K562 (cell line): ENCODE measurements around the gene TBC1D7. TPM values are rescaled to one million over a fixed set of nuclear protein-coding genes. Genes with fewer than 3 reads are reported as not detected.

Experiments
- CTCF ChIP-seq, 3 experiments: IDR thresholded peaks in 2 of 3; conservative IDR thresholded peaks in 1 of 3; 2 replicates each; pipeline ENCODE4 v1.5.1; 2011 to 2012; ENCODE audit warnings: low read length in 3 of 3, mild to moderate bottlenecking in 3 of 3, control low read depth in 2 of 3, improper control_type of control experiment in 1 of 3, inconsistent platforms in 1 of 3, low read depth in 1 of 3, mixed read lengths in 1 of 3, moderate library complexity in 1 of 3; ENCODE audit not compliant: insufficient read depth in 2 of 3
- FOXJ2 ChIP-seq: fragments of 200-800 bp; sonication (Bioruptor generic); IDR thresholded peaks from 2 replicates; pipeline ENCODE4 v1.6.1; 2016; ENCODE audit warnings: missing genetic modification characterization, missing compliant biosample characterization
- GTF3C2 ChIP-seq: IDR thresholded peaks from 3 replicates; pipeline ENCODE4 v1.6.1; 2011; ENCODE audit warnings: borderline replicate concordance, mild to moderate bottlenecking, moderate library complexity; ENCODE audit not compliant: insufficient read length; ENCODE audit errors: extremely low read depth
- IRF1 ChIP-seq: sonication (generic); formaldehyde crosslinking; IDR thresholded peaks from 2 replicates; pipeline ENCODE4 v1.8.0; 2022; ENCODE audit warnings: missing genetic modification reagents, mild to moderate bottlenecking, borderline replicate concordance
- MCM3 ChIP-seq: fragments of 450-650 bp; IDR thresholded peaks from 2 replicates; pipeline ENCODE4 v1.6.1; 2016
- NFRKB ChIP-seq: fragments of 450-650 bp; IDR thresholded peaks from 2 replicates; pipeline ENCODE4 v1.6.1; 2016; ENCODE audit warnings: low read depth
- PRDM10 ChIP-seq: fragments of 450-650 bp; IDR thresholded peaks from 2 replicates; pipeline ENCODE4 v1.6.1; 2018; ENCODE audit not compliant: partially characterized antibody
- RBM39 ChIP-seq: fragments of 200-400 bp; formaldehyde crosslinking; optimal IDR thresholded peaks from 2 replicates; pipeline ENCODE3; 2018; ENCODE audit warnings: low read depth, low read length
- TEAD1 ChIP-seq, 2 experiments: fragments of 450-650 bp in 1 of 2; sonication (generic) in 1 of 2; formaldehyde crosslinking; IDR thresholded peaks; 2 replicates each; pipeline versions ENCODE4 v1.4.0 to v1.8.0; 2020 to 2022; ENCODE audit warnings: mild to moderate bottlenecking in 2 of 2, missing genetic modification reagents in 1 of 2
- THRB ChIP-seq: fragments of 450-650 bp; formaldehyde crosslinking; conservative IDR thresholded peaks from 2 replicates; pipeline ENCODE4 v1.4.0; 2022; ENCODE audit warnings: mild to moderate bottlenecking, missing genetic modification characterization
- ZC3H4 ChIP-seq: sonication (generic); formaldehyde crosslinking; IDR thresholded peaks from 2 replicates; pipeline ENCODE4 v1.9.0; 2021; ENCODE audit warnings: missing genetic modification reagents, borderline replicate concordance
- ZNF253 ChIP-seq: fragments of 250-450 bp; sonication (Bioruptor Pico); conservative IDR thresholded peaks from 2 replicates; pipeline ENCODE4 v1.6.1; 2021; ENCODE audit warnings: mild to moderate bottlenecking
- ZNF347 ChIP-seq: fragments of 450-650 bp; formaldehyde crosslinking; IDR thresholded peaks from 2 replicates; pipeline ENCODE4 v1.4.0; 2020; ENCODE audit warnings: low read depth, mild to moderate bottlenecking, moderate library complexity
- ZNF655 ChIP-seq: fragments of 250-450 bp; sonication (Bioruptor Pico); IDR thresholded peaks from 2 replicates; pipeline ENCODE4 v1.5.0; 2021
- ZNF79 ChIP-seq: fragments of 250-450 bp; sonication (Bioruptor Pico); IDR thresholded peaks from 2 replicates; pipeline ENCODE4 v1.4.0; 2020; ENCODE audit warnings: low read depth, mild to moderate bottlenecking, moderate library complexity
- polyA plus RNA-seq, 8 experiments: library from polyadenylated mRNA; depleted of rRNA in 4 of 8; stranded (reverse) in 5 of 8; unstranded in 3 of 8; fragments of >200 nt; fragmentation: Nextera tagmentation in 2 of 8; fragmentation: Illumina TruSeq in 1 of 8; extraction: Ambion mirVana in 2 of 8; extraction: Trizol in 1 of 8; gene quantifications; 2 replicates each; pipeline versions ENCODE4 v1.2.1 to v1.2.3, GENCODE V29; 2011 to 2014; ENCODE audit warnings: inconsistent platforms in 1 of 8, missing spikeins in 1 of 8
- total RNA-seq, 7 experiments: library from RNA; depleted of rRNA in 6 of 7; stranded (reverse); fragments of >200 nt in 6 of 7; fragmentation: Illumina TruSeq in 2 of 7; extraction: Trizol in 2 of 7; gene quantifications; 2 replicates each; pipeline versions ENCODE4 v1.2.1 to v1.2.3, GENCODE V29; 2011 to 2021; ENCODE audit warnings: low replicate concordance in 1 of 7

The TBC1D7 gene
- total and polyA plus RNA-seq, 9 of the 15 experiments (the other 6 are each of a cell fraction or from before 2014, with no cell fraction given): 49.4 to 107 (median 61.1) TPM

GRCh38 chr6:13319891-13320564 is 8.3 kb downstream of the TBC1D7 start (continued):
- peak; percentile 92 for TF ChIP-seq PRDM10
- TF ChIP-seq THRB: no peak
- no peak for TF ChIP-seq RBM39
- no peak for TF ChIP-seq GTF3C2
- TF ChIP-seq FOXJ2 (tag): no peak
- no peak for TF ChIP-seq ZNF347 (CRISPR knock-in tag)
- TF ChIP-seq NFRKB: no peak
- no peak for TF ChIP-seq ZNF655 (CRISPR knock-in tag)
- TF ChIP-seq MCM3: no peak
- TF ChIP-seq CTCF (IDR thresholded peaks at IDR 0.05 in 2 of 3, conservative IDR thresholded peaks at IDR 0.05 in 1 of 3; ENCODE audit: insufficient read depth in 2 of 3, low read depth in 1 of 3, low read length in 3 of 3): no peak
- no peak for TF ChIP-seq ZNF253 (CRISPR knock-in tag)
- TF ChIP-seq ZC3H4: no peak
- no peak for TF ChIP-seq IRF1 (CRISPR knock-in tag)
- TF ChIP-seq ZNF79 (CRISPR knock-in tag): no peak
- peak in 1 of 2 experiments; percentile 51; a peak in 1 of 4 replicates for TF ChIP-seq TEAD1 (CRISPR knock-in tag; IDR thresholded peaks at IDR 0.05)
